HG03139 (cell line): Measurements from ENCODE around the gene WDR54.

Source experiments
- ATAC-seq: cut with Tn5 transposase; IDR thresholded peaks from one replicate; pipeline ENCODE4 v1.9.1; 2021; ENCODE audit not compliant: unreplicated experiment

WDR54 gene

GRCh38 chr2:74474899-74475298 lies 53.4 kb downstream of the WDR54 start:
- ATAC-seq = no peak
